GM18507 (cell line): ENCODE data around the gene CD248.
A peak's percentile ranks its signal among the peaks of the same experiment; 100 is the strongest.
"Not testable (repeated sequence)": the region's sequence is repeated elsewhere in the genome, so short reads cannot be mapped to it uniquely, and the experiment has no call there.

Experiments
- DNase-seq: peaks from one replicate; pipeline ENCODE4 v3.0.0; 2011; ENCODE audit warnings: low read depth; ENCODE audit not compliant: insufficient read length; ENCODE audit errors: extremely low spot score
- FAIRE-seq: peaks from 2 replicates; lab custom pipeline; 2011; peaks lifted over from hg19 to GRCh38; lab: Jason Lieb, UNC

Gene CD248, protein sequence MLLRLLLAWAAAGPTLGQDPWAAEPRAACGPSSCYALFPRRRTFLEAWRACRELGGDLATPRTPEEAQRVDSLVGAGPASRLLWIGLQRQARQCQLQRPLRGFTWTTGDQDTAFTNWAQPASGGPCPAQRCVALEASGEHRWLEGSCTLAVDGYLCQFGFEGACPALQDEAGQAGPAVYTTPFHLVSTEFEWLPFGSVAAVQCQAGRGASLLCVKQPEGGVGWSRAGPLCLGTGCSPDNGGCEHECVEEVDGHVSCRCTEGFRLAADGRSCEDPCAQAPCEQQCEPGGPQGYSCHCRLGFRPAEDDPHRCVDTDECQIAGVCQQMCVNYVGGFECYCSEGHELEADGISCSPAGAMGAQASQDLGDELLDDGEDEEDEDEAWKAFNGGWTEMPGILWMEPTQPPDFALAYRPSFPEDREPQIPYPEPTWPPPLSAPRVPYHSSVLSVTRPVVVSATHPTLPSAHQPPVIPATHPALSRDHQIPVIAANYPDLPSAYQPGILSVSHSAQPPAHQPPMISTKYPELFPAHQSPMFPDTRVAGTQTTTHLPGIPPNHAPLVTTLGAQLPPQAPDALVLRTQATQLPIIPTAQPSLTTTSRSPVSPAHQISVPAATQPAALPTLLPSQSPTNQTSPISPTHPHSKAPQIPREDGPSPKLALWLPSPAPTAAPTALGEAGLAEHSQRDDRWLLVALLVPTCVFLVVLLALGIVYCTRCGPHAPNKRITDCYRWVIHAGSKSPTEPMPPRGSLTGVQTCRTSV

DNA sequence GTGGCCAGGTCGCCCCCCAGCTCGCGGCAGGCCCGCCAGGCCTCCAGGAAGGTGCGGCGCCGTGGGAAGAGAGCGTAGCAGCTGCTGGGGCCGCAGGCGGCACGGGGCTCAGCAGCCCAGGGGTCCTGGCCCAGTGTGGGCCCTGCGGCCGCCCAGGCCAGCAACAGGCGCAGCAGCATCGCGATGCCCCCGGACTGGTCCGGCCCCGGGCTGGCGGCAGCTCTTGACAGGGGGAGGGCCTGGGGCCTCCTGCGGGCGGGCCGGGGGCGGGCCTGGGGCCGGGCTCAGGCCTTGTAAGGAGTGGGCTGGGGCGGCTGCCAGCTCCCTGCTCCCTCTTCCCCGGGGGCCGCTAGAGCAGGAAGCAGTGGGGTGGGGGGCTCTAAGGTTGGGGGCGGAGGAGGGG is at the start of gene CD248:
CD248 (minus strand) TSS at position 196 of the 403 bp plus-strand sequence; CDS start at position 179, 17 bp downstream.
- FAIRE-seq (no peak), DNase-seq (no peak)

DNA sequence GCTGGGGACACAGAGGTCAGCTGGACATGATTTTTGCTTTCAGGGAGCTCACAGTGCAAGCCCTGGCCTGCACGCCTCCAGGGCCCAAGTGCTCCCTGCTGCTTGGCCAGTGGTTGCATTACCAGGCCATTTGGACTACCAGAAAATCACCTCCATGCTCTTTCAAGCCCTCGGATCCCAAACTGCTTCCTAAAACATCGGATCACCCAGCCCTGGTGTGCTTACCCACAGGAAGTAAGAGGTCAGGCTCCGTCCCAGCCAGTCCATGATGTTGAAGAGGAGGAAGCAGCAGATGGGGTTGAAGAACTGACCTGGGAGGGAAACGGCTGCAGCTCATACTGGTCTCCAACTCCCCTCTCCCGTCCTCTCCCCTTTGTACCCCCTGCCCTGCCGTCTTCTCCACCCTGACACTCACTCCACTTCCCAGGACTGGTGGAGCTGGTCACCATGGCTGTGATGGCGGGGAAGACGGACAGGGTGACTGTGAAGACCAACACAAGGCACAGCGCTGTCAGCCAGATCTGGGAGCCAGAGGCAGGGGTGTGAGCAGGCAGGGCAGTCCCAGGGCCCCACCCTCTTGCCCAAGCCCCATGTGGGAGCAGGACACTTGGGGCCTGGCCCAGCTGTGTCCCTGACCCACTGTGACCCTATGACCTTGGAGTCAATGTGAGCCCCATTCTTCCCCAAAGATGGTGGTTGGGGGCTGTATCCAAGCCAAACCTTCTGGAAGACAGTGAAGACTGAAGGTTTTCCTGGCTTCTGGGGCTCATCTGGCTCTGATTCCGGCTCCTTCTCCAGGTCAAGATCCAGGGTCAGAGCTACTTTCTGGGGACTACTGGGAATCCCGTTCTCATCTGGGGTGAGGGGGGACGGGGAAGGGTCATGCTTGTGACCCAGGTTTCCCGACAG is 49.1 kb upstream of the CD248 start:
- FAIRE-seq (no peak), DNase-seq (no peak)

DNA sequence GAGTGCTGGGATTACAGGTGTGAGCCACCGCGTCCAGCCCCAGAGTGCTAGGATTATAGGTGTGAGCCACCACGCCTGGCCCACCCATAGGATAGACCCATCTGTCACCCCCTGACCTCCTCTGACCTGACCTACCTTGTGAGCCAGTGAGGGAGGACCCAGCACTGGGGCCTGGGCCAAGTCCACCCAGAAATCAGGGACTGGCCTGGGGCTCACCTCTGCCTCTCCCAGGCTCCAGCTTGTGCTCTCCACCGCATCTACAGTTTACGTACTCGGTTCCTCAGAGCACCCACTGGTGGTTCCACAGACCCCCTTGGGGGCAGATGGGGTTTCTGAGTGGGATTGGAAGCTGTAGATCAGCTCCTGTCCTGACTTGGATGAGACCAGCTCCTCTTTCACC is 48.3 kb upstream of the CD248 start:
- FAIRE-seq = no peak
- DNase-seq = no peak

DNA sequence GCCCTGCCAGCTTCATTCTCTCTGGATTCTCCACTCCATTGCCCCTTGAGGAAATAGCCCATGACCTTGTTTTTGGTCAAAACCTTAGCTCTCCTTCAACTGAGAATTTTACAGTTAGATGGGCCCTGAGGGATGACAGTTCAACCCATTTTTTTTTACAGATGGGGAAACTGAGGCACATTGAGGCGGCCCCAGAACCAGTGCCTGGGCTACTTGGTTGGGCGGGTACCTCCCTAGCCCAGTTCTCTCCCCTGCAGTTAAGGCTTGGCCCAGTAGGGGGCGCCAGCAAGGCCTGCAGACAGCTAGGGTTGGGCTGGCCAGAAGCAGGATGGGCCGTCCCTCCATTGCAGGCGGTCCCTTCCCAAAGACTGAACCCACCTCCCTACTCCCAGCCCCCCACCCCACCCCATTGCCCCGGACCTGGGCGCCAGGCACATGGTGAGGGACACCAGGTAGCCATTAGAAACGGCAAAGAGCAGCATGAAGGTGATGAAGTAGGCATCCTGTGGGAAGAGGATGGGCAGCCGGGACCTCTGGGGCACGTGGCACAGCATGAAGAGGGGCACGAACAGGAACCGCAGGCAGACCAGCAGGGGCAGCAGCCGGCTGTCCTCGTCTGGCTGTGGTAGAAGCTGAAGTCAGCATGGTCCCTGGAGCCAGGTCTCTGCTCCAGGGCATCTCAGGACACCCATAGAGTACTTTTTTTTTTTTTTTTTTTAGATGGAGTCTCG is 47.1 kb upstream of the CD248 start:
- peak; percentile 52 for DNase-seq
- peak; percentile 65 for FAIRE-seq

DNA sequence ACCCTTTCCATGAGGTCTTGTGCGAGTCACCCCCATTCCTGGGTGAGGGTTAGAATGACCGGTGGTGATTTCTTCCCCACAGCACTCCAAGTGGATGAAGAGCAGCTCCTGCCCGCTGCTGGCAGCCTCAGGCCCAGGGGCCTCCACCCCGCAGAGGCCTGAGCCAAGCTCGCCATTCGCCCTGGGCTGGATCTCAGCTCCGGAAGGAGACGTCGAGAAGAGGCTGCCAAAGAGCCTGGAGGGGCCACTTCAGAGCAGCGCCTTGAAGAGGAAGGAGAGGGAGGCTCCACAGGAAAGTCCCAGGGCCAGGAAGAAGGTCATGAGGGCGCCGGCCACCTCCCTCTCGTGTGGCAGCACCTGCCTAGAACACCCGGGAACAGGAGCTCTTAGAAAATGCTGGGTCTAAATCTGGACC is 46.4 kb upstream of the CD248 start:
- DNase-seq (no peak), FAIRE-seq (no peak)

DNA sequence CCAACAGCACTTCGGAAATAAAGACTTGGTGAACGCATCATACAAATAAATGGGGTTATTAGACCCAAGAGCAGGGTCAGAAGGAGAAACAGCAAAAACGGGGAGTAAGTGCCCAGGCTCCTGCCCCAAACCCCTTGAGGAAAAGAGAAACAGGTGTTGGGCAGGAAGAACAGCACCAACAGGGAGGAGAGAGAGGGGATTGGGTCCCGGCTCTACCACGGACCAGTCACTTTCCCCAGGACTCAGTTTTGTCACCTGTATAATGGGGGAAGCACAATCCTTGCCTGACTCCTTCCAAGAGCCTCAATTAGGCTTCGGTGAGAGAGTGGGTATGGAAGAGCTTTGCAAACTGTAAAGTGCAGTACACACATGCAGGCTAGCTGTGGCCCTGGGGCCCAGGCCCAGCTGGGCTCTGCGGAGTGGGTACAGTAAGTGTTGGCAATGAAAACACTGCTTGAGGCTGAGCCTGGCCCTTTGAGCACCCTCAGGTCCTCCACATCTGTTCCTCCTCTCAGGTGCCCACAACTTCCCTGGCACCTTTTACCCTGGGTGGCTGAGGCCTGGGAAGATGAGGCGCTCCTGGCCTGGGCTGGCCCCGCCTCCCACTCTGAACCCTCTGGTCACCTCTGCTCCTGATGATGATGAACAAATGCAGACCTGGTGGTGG is 45.8 kb upstream of the CD248 start:
- FAIRE-seq = no peak
- no peak for DNase-seq

DNA sequence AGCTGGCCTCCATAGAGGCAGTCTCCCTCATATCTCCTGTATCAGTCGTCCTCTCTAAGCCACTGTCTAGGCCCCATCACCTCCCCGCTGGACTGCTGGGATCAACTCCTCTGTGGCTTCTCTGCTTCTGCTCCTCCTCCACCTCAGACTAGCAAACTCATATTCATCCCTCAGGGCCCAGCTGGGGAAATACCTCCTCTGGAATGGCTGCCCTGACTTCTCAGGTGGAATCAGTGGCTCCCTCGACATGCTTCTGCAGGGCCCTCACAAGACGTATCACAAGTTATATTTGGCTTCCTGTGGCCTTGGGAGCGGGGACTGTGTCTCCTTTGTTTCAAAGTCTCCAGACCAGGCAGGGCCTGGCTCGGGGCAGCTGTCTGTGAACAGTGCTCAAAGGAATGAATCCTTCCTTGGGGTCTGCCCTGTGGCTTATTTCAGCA is 44.7 kb upstream of the CD248 start:
- DNase-seq = no peak
- FAIRE-seq = no peak

DNA sequence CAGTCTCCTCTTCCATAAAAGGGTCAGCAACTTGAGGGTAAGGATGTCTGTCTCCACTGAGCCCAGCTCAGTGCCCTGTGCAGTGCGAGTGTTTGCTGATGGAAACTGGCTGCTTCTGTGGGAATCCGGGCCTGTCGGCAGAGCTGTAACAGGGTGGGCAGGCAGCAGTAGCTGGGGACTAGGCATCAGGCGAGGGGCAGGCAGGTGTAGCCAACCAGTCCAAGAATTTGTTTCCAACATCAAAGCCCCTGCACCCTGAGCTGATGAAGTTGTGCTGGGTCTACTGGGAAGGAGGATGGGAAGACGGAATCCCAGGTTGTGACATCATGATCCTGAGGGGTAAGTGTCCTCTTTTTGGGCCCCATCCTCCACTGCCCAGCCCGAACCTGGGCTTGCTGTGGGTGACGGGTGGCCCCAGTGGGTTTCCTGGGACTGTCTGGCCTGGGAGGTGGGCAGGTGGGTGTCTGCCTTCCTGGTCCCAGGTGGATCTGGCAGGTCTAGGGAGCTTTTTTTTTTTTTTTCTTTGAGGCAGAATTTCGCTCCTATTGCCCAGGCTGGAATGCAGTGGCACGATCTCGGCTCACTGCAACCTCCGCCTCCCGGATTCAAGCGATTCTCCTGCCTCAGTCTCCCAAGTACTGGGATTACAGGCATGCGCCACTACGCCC is 43.7 kb upstream of the CD248 start:
- FAIRE-seq = no peak

DNA sequence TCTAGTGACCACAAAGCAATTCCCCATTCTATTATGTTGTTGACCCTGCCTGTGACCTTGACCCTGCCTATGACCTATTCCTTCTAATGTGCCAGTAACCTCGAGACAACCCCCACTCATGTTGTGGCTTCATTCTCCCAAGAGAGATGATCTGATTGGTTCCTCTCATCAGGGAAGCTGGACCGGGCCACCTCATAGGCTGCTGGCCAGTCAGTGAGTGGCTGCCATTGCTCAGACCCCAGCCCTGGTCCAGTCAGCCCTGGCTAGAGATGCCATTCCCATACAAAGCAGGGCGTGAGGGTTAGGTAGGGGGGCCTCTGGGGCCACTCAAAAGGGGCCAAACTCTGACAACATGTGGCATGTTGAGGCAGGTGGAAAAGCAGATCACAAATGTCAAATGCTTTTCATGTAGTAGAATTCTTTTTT is 42.8 kb upstream of the CD248 start:
- no peak for FAIRE-seq
- DNase-seq = no peak

More for the DNA sequence above, 43.7 kb upstream of the CD248 start:
- DNase-seq = no peak

DNA sequence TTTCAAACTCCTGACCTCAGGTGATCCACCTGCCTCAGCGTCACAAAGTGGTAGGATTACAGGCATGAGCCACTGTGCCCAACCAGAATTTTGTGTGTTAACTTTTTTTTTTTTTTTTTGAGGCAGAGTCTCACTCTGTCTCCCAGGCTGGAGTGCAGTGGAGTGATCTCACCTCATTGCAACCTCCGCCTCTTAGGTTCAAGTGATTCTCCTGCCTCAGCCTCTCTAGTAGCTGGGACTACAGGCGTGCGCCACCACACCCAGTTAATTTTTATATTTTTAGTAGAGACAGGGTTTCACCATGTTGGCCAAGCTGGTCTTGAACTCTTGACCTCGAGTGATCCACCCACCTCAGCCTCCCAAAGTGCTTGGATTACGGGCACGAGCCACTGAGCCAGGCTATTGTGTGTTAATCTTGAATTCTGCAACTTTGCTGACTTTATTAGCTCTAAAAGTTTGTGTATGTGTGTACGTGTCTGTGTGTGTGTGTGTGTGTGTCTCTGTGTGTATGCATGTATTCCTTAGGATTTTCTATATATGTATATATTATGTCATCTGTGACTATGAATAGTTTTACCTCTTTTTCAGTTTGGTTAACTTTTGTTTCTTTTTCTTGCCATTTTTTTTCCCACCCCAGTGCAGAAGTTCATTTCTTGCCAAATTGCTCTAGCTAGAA is 33.9 kb upstream of the CD248 start:
- not testable (repeated sequence) for DNase-seq, FAIRE-seq

DNA sequence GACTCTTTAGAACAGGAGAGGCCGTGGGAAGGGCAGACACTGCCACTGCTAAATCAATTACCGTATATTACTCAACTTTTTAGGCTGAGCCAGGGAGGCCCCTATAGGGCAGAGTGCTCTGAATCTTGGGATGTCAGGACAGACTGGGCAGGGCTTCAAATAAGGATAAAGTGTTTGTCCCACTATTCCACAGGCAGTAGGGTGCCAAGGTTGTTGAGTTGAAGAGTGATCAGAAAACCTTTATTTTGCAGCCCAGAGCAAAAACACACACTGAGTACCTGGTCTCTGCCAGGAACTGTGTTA is 32.2 kb upstream of the CD248 start:
- DNase-seq (no peak), FAIRE-seq (no peak)

DNA sequence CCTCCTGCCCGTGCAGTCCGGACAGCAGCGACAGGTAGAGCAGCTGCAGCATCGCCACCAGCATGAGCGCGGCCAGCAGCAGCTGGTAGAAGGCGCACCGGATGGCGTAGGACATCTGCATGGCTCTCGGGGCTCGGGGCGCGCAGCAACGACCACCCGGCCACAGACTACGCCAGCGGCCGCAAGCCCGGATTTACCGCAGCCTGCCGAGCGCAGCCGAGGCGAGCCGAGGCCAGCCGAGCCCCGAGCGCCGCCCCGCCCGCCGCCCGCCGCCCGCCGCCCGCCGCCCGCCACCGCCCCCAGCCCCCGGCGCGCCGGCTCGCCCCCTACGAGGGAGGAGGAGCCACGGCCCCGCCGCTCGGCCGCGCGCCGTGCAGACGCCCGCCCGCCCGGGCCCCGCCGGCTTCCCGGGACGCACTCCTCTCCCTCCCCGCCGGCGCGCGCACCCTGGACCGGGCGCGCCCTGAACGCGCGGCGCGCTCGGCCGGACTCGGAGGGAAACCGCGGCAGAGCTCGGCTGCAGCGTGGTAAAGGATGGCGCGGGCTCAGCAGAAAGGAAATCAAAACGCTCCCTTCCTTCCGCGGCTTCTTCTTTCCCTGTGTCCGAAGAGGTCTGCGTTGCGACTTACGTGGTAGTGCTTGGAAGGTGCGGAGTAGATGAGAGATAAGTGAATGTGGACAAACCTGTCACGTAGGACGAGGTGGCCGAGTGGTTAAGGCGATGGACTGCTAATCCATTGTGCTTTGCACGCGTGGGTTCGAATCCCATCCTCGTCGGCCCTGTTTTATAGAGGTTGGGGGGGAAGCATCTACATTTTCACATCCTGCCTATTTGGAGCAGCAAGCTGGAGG is 30.8 kb upstream of the CD248 start, which contains the start of gene B4GAT1:
B4GAT1 (minus strand) TSS at position 205 of the 852 bp plus-strand sequence; CDS start at position 121, 84 bp downstream.
- DNase-seq (peak; percentile 54), FAIRE-seq (peak; percentile 45)

DNA sequence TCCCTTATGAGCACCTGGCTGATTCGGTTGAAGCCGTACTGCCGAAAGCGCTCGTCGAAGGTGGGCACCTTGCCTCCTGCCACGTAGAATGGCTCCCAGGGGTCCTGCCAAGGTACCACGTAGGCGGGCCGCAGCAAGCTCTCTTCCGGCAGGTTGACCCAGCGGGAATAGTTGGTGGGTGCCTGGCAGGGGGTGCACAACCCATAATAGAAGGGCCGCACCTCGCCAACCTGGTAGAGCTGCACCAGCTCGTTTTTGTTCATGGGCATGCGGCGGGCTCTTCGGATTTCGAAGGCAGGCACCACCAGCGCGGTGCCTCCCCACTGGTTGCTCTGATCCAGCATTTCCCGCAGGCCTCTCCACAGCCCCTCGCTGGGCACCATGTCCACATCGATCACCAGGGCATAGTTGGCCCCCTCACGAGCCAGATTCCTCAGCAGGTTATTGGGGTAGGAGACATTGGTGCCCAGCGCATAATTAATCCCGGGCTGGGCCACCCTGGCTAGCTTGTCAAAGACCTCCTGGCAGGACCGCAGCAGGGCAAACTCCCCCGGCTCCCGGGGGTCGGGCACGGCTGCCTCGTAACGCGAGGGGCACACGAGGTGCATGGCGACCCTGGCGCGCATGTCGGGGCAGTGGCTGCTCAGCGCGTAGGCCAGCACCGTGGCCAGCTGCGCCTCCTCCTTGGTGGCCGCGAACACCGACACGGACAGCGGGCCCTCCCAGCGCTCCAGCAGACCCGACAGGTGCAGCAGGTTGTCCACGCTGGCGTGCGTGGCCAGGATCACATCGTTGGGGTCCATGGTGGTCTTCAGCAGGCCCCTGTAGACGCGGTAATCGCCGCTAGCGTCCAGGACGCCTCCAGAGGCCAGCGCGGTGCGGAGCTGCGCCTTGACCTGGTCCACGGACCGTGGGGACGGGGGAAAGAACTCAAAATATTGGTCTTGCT is 29.9 kb upstream of the CD248 start:
- DNase-seq = no peak

DNA sequence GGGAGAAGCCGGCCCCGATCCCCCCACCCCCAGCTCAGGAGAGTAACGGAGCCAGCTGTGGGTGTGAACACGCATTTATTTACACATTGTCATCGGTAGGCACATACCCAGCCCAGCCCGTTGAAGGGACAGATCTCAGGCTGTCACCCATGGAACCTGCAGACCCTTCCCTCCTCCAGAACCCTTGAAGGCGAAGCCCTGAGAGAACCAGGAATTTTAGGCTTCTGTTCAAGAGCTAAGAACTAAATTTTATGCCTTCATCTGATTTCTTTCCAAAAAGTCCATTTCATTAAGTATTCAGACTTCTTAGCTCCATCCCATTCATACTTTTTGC is 28.4 kb upstream of the CD248 start:
- no peak for FAIRE-seq

More for the DNA sequence above, 29.9 kb upstream of the CD248 start:
- no peak for FAIRE-seq

DNA sequence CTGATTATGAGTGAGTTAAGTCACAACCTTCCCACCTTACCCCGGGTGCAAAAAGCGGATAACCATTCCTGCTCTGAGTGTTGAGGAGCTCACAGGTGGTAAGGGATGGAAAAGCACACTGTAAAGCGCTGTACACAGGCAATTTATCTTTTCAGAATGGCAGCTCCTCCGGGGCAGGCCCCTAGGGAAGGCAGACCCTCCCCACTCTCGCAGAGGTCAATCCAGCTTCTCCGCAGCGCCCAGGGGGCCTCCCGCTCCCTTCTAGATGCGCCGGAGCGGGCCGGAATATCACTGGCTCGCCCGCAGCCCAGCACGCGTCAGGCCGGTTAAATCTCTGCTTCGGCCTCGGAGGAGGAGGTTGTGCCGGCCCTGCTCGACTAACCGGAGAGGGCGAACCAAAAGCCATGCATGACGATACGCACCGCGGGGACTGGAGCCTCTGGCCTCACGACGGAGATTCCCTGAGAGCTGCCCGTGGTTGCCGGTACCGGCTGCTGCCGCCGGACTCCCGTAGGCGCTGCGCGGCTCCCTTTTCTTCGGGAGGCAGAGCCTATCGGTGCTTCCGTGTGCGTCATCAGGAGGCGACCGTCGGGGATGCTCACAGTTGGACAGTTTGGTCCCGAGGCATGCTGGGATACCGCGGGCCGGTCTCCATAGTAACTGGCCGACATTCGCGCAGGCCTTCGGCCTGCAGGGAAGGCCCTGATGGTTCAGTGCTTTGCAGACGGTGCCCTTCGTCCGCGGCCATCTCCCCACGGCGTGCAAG is 27.9 kb upstream of the CD248 start, which contains the start of gene BRMS1:
BRMS1 (minus strand) TSS at position 555 of the 766 bp plus-strand sequence. CDS start 2,870 bp downstream, outside the sequence.
- peak; percentile 96 for FAIRE-seq
- peak; percentile 81 for DNase-seq

More for the DNA sequence above, 28.4 kb upstream of the CD248 start:
- DNase-seq = no peak
